Calu3 (cell line): ENCODE measurements around the gene SNX1. TPM values are rescaled to one million over a fixed set of nuclear protein-coding genes. Genes with fewer than 3 reads are reported as not detected.

ENCODE experiments used
- BruUV-seq: library from RNA; stranded (reverse); fragments of 400-500 nt; replicated peaks from 2 replicates; lab custom pipeline; 2021; lab: Mats Ljungman, UMichigan
- CTCF ChIA-PET: fragments of 300-600 bp; sonication (Branson Sonifier 250); formaldehyde crosslinking; loops from one replicate; lab custom pipeline; 2022; ENCODE audit warnings: antibody characterized with exemption; lab: Charles Lee
- DNase-seq: peaks from one replicate; pipeline ENCODE4 v3.0.0; 2022
- H3K27ac Mint-ChIP-seq: one replicate; pipeline ENCODE4 v1.8.0; 2022; ENCODE audit warnings: mixed read lengths; ENCODE audit not compliant: unreplicated experiment
- H3K27me3 Mint-ChIP-seq: one replicate; pipeline ENCODE4 v1.8.0; 2022; ENCODE audit warnings: mixed read lengths; ENCODE audit not compliant: unreplicated experiment
- H3K36me3 Mint-ChIP-seq: one replicate; pipeline ENCODE4 v1.8.0; 2022; ENCODE audit warnings: mild to moderate bottlenecking, moderate library complexity, mixed read lengths; ENCODE audit not compliant: insufficient read depth, unreplicated experiment
- H3K4me1 Mint-ChIP-seq: one replicate; pipeline ENCODE4 v1.8.0; 2022; ENCODE audit warnings: mild to moderate bottlenecking, low read depth, mixed read lengths; ENCODE audit not compliant: unreplicated experiment
- H3K4me3 Mint-ChIP-seq: one replicate; pipeline ENCODE4 v1.8.0; 2022; ENCODE audit warnings: mild to moderate bottlenecking, low read depth, moderate library complexity, mixed read lengths; ENCODE audit not compliant: unreplicated experiment
- H3K9me3 Mint-ChIP-seq: one replicate; pipeline ENCODE4 v1.8.0; 2022; ENCODE audit warnings: low read depth, mixed read lengths; ENCODE audit not compliant: unreplicated experiment
- intact Hi-C: fragments of 100-400 bp; cut with micrococcal nuclease; formaldehyde crosslinking; loops from one replicate; pipeline ENCODE4 v1.10.0; 2022; ENCODE audit not compliant: unreplicated experiment
- total RNA-seq: library from RNA; stranded (reverse); gene quantifications from 2 replicates; pipeline ENCODE4 v1.2.3, GENCODE V29; 2022
- TF ChIP-seq, protein P1 (sequence below): fragments of 200-600 bp; IDR thresholded peaks from one replicate; pipeline ENCODE4 v1.8.0; 2022; ENCODE audit warnings: antibody characterized with exemption; ENCODE audit not compliant: unreplicated experiment

Gene SNX1
- total RNA-seq, 1 experiment from 2014 or later, result 108 TPM

DNA sequence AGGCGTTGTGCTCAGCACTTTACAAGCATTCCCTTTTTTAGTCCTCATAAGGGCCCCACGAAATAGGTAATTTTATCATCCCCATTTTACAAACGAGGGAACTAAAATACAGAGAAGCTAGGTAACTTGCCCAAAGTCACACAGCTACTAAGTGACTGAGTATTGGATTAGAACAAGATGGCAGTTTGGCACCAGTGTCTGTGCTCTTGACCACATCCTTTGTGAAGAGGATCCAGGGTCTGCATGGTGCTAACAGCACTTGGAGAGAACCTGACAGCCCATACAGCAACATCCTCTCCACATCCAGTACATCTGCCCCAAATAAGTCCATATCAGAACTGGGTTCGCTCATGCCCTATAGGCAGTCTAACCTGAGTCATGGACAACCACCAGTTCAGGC, 27.6 kb upstream of the SNX1 start:
- CTCF ChIA-PET, result interaction anchor here (1.0 to 2.9 kb wide), 7 partner anchors 15 to 458 kb away, joined by 4 to 50 read pairs (median 6); partner anchors contain the start of gene CIAO2A
- no peaks in the 10 kb centered on the region for H3K9me3 Mint-ChIP-seq
- H3K27ac Mint-ChIP-seq, result no peak overlapping the region
- H3K4me3 Mint-ChIP-seq, result no peak overlapping the region
- no peaks in the 10 kb centered on the region for H3K4me1 Mint-ChIP-seq
- no TSS peak for BruUV-seq
- TF ChIP-seq, protein P1, sequence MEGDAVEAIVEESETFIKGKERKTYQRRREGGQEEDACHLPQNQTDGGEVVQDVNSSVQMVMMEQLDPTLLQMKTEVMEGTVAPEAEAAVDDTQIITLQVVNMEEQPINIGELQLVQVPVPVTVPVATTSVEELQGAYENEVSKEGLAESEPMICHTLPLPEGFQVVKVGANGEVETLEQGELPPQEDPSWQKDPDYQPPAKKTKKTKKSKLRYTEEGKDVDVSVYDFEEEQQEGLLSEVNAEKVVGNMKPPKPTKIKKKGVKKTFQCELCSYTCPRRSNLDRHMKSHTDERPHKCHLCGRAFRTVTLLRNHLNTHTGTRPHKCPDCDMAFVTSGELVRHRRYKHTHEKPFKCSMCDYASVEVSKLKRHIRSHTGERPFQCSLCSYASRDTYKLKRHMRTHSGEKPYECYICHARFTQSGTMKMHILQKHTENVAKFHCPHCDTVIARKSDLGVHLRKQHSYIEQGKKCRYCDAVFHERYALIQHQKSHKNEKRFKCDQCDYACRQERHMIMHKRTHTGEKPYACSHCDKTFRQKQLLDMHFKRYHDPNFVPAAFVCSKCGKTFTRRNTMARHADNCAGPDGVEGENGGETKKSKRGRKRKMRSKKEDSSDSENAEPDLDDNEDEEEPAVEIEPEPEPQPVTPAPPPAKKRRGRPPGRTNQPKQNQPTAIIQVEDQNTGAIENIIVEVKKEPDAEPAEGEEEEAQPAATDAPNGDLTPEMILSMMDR, result no peak
- H3K27me3 Mint-ChIP-seq, result no peaks in the 10 kb centered on the region
- intact Hi-C loops, result no loop called here
- DNase-seq, result no peak
- H3K36me3 Mint-ChIP-seq, result peaks cover 6% of the 10 kb centered on the region

DNA sequence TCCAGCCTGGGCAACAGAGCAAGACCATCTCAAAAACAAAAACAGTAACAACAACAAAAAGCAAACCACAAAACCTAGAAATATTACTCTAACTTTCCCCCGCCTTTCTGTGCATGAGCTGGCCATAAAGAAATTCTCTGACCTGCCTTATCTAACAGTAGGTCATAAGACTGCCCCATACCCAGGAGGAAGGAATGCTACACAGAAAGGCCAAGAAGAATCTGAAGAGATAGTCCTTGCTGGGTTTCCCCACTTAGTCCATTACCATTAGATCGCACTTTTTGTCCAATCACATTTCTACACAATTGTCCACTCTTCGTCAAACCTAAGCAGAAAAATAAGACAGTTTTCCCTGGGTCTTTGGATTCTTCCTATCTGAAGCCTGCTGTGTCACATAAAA, 25.7 kb upstream of the SNX1 start:
- no peaks in the 10 kb centered on the region for H3K27me3 Mint-ChIP-seq
- BruUV-seq, result no TSS peak
- no peaks in the 10 kb centered on the region for H3K9me3 Mint-ChIP-seq
- CTCF ChIA-PET, result interaction anchor here (0.5 to 2.5 kb wide), 3 partner anchors 9 to 318 kb away, joined by 3 to 7 read pairs (median 5); no protein-coding TSS in a partner anchor
- intact Hi-C loops, result no loop called here
- no peak overlapping the region for H3K27ac Mint-ChIP-seq
- H3K4me3 Mint-ChIP-seq, result no peak overlapping the region
- H3K4me1 Mint-ChIP-seq, result no peaks in the 10 kb centered on the region
- TF ChIP-seq, protein P1, result no peak
- peaks cover 6% of the 10 kb centered on the region for H3K36me3 Mint-ChIP-seq
- no peak for DNase-seq

DNA sequence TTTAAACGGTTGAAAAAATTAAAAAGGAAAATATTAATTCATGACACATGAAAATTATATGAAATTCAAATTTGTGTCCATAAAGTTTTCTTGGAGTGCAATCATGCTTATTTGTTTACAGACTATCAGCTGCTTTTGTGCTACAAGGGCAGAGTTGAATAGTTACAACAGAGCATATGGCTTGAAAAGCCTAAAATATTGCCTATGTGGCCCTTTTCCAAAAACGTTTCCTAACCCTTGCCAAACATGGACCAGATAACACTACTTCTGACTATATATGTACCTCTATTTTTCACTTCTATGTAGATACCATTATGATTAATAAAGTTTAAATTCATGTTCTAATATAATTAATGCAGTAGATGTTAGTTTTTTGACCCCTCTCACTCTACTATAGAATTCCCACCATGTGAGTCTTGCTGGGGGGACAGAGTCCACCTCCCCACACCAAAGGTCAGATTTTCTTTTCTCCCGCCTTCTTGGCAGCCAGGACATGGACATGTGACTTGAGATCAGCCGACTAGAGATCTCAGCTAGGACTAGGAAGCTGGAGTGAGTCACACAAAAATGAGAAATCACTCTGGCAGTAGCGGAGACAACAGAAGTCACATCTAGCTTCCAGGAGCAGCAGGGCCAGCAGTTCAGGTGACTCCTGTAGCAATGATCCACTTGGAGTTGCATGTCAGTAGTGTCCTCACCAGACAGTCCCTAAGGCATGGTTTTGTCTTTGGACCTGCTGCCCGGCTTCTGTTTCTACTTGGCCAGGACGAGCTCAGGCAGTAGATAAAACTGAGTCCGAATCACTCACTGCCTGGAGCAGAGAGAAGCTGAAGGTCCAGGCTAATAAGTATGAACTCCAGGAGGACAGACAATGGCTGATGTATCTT, 24.6 kb upstream of the SNX1 start:
- Mint-ChIP-seq H3K27ac (no peak overlapping the region), H3K4me3 (no peak overlapping the region), H3K36me3 (peaks cover 9% of the 10 kb centered on the region), H3K27me3 (no peaks in the 10 kb centered on the region), H3K4me1 (no peaks in the 10 kb centered on the region), H3K9me3 (no peaks in the 10 kb centered on the region)
- no peak for DNase-seq
- intact Hi-C loops, result no loop called here
- CTCF ChIA-PET, result interaction anchor here (0.6 to 2.5 kb wide), 5 partner anchors 52 to 461 kb away, joined by 3 to 9 read pairs (median 6); no protein-coding TSS in a partner anchor
- TF ChIP-seq, protein P1, result no peak
- no TSS peak for BruUV-seq

DNA sequence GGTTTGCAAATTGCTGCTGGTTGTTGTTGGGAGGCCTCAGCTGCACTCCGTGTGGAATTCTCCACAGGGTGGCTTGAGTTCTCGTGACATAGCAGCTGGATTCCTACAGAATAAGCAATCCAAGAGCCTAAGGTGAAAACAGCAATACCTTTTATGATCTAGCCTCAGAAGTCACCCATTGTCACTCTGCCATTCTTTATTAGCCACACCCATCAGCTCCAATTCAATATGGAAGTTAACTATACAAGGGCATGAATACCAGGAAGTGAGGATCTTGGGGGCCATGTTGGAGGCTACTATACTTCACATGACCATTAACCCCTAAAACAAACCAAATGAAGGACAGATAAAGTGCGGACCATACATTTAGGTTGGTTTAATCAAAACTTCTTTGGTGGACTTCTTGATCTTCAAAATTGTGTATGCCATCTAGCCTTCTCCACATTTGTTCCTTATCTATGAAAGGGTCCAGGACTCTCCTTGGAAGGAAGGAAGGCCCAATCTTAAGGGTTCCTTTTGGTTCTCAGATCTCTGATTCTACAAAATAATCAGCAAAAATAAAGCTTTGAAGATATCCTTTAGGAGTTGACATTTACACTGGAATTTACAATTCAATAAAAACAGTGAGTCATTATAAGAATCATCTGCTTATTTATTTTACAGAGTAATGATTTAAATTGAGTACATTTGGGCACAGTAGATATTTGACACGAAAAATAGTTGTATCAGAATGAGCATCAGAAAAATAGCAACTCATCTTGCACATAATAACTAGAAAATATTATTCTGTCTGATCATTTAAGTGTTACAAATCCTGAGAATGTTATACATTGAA, 23.6 kb upstream of the SNX1 start:
- H3K9me3 Mint-ChIP-seq, result no peaks in the 10 kb centered on the region
- intact Hi-C loops, result no loop called here

More for the DNA sequence above, 23.6 kb upstream of the SNX1 start:
- H3K4me3 Mint-ChIP-seq, result no peak overlapping the region
- no peak overlapping the region for H3K27ac Mint-ChIP-seq
- H3K36me3 Mint-ChIP-seq, result peaks cover 11% of the 10 kb centered on the region
- TF ChIP-seq, protein P1, result no peak
- H3K27me3 Mint-ChIP-seq, result no peaks in the 10 kb centered on the region
- CTCF ChIA-PET, result interaction anchor here (0.6 to 2.5 kb wide), 5 partner anchors 53 to 462 kb away, joined by 3 to 9 read pairs (median 6); no protein-coding TSS in a partner anchor
- no peak for DNase-seq
- no TSS peak for BruUV-seq
- H3K4me1 Mint-ChIP-seq, result no peaks in the 10 kb centered on the region
